CD14-positive monocyte (primary cell): ENCODE data around the gene PSMA7. TPM values are rescaled to one million over a fixed set of nuclear protein-coding genes. Genes with fewer than 3 reads are reported as not detected.
A peak's percentile ranks its signal among the peaks of the same experiment; 100 is the strongest.
"Not testable (repeated sequence)": the region's sequence is repeated elsewhere in the genome, so short reads cannot be mapped to it uniquely, and the experiment has no call there.

Experiments
- DNase-seq, 3 donors: peaks; one replicate each; pipeline ENCODE4 v3.0.0-alpha.2; 2011 to 2022
- H2AFZ ChIP-seq: 2 replicates; pipeline ENCODE4 v1.6.0; 2012; ENCODE audit warnings: mild to moderate bottlenecking, low read depth, low read length, inconsistent platforms; ENCODE audit not compliant: insufficient read depth, poor library complexity, severe bottlenecking
- H3K27ac ChIP-seq, 2 donors: 1 replicate in 1 of 2; 2 replicates in 1 of 2; pipeline ENCODE4 v1.5.1; 2012 to 2013; ENCODE audit warnings: low read length in 2 of 2, control low read depth in 1 of 2, inconsistent platforms in 1 of 2, low read depth in 1 of 2, mild to moderate bottlenecking in 1 of 2
- H3K27me3 ChIP-seq, 2 donors: one replicate each; pipeline versions ENCODE4 v1.6.0 to v1.6.1; 2011 to 2013; ENCODE audit warnings: low read length in 2 of 2; ENCODE audit not compliant: control insufficient read depth in 2 of 2, insufficient read depth in 2 of 2
- H3K36me3 ChIP-seq, 2 donors: replicated peaks in 1 of 2; 1 replicate in 1 of 2; 2 replicates in 1 of 2; pipeline versions ENCODE4 v1.5.1 to v1.6.1; 2012 to 2013; ENCODE audit warnings: low read length in 2 of 2, control low read depth in 1 of 2, inconsistent platforms in 1 of 2, mild to moderate bottlenecking in 1 of 2; ENCODE audit not compliant: insufficient read depth in 2 of 2, control insufficient read depth in 1 of 2
- H3K4me1 ChIP-seq, 2 donors: 1 replicate in 1 of 2; 2 replicates in 1 of 2; pipeline versions ENCODE4 v1.5.1 to v1.6.1; 2012 to 2013; ENCODE audit warnings: low read length in 2 of 2, control low read depth in 1 of 2, inconsistent platforms in 1 of 2, mild to moderate bottlenecking in 1 of 2, moderate library complexity in 1 of 2; ENCODE audit not compliant: insufficient read depth in 2 of 2, control insufficient read depth in 1 of 2
- H3K4me2 ChIP-seq: replicated peaks from 2 replicates; pipeline ENCODE3; 2012; ENCODE audit warnings: low read length, moderate library complexity, mild to moderate bottlenecking; ENCODE audit not compliant: poor library complexity, severe bottlenecking; ENCODE audit errors: extremely low read depth
- H3K4me3 ChIP-seq, 3 experiments: fragments of 200-600 bp in 1 of 3; sonication (generic) in 1 of 3; replicated peaks in 1 of 3; 1 replicate in 2 of 3; 2 replicates in 1 of 3; pipeline ENCODE4 v1.5.1; 2011 to 2013; ENCODE audit warnings: low read length in 3 of 3, mild to moderate bottlenecking in 3 of 3, control low read depth in 2 of 3, low read depth in 2 of 3, inconsistent platforms in 1 of 3, moderate library complexity in 1 of 3
- H3K79me2 ChIP-seq: 2 replicates; pipeline ENCODE4 v1.6.0; 2012; ENCODE audit warnings: mild to moderate bottlenecking, control low read depth, inconsistent platforms, low read length, moderate library complexity; ENCODE audit not compliant: insufficient read depth
- H3K9ac ChIP-seq: 2 replicates; pipeline ENCODE4 v1.6.0; 2017; ENCODE audit warnings: low read length, mild to moderate bottlenecking; ENCODE audit not compliant: insufficient read depth, poor library complexity, severe bottlenecking
- H3K9me3 ChIP-seq, 2 donors: replicated peaks in 1 of 2; 1 replicate in 1 of 2; 2 replicates in 1 of 2; pipeline versions ENCODE4 v1.5.1 to v1.6.1; 2012 to 2013; ENCODE audit warnings: low read length in 2 of 2, control low read depth in 1 of 2; ENCODE audit not compliant: control insufficient read depth in 1 of 2, insufficient read depth in 1 of 2
- H4K20me1 ChIP-seq: 2 replicates; pipeline ENCODE4 v1.6.0; 2012; ENCODE audit warnings: mild to moderate bottlenecking, low read length, control low read depth, moderate library complexity; ENCODE audit not compliant: insufficient read depth
- H3K27ac Mint-ChIP-seq, 7 donors: one replicate each; pipeline ENCODE4 v1.8.0; 2020; ENCODE audit warnings: mild to moderate bottlenecking in 7 of 7, mixed read lengths in 7 of 7, moderate library complexity in 6 of 7, inconsistent platforms in 2 of 7
- H3K27me3 Mint-ChIP-seq, 3 donors: one replicate each; pipeline ENCODE4 v1.8.0; 2021 to 2022; ENCODE audit warnings: low read depth in 3 of 3, mild to moderate bottlenecking in 3 of 3, mixed read lengths in 3 of 3, moderate library complexity in 3 of 3, inconsistent platforms in 1 of 3
- H3K36me3 Mint-ChIP-seq, 2 donors: one replicate each; pipeline ENCODE4 v1.8.0; 2020; ENCODE audit warnings: mixed read lengths in 2 of 2, inconsistent platforms in 1 of 2, mild to moderate bottlenecking in 1 of 2
- H3K4me1 Mint-ChIP-seq: one replicate; pipeline ENCODE4 v1.8.0; 2020; ENCODE audit warnings: mild to moderate bottlenecking, mixed read lengths
- H3K4me3 Mint-ChIP-seq, 2 donors: one replicate each; pipeline ENCODE4 v1.8.0; 2020; ENCODE audit warnings: mild to moderate bottlenecking in 2 of 2, mixed read lengths in 2 of 2, moderate library complexity in 1 of 2
- H3K9me3 Mint-ChIP-seq, 7 donors: one replicate each; pipeline ENCODE4 v1.8.0; 2020 to 2022; ENCODE audit warnings: mixed read lengths in 7 of 7, mild to moderate bottlenecking in 6 of 7, moderate library complexity in 6 of 7, inconsistent platforms in 2 of 7
- CTCF ChIP-seq: fragments of 200-600 bp; IDR thresholded peaks from one replicate; pipeline ENCODE4 v1.8.0; 2022; ENCODE audit warnings: antibody characterized with exemption, mild to moderate bottlenecking
- WGBS: methylation state at CpG from one replicate; pipeline ENCODE4 v1.1.5; 2013; ENCODE audit warnings: missing lambda C conversion rate; ENCODE audit not compliant: insufficient coverage; 5-methylcytosine and 5-hydroxymethylcytosine counted together
- intact Hi-C, 2 donors: fragments of 100-400 bp; cut with micrococcal nuclease; formaldehyde crosslinking; loops; one replicate each; pipeline versions ENCODE4 v1.15.0 to v1.15.1; 2023
- polyA plus RNA-seq, 3 donors: library from polyadenylated mRNA; depleted of rRNA in 1 of 3; unstranded in 2 of 3; stranded (reverse) in 1 of 3; fragments of 300-500 nt in 2 of 3; fragments of >200 nt in 1 of 3; fragmentation: Illumina TruSeq in 2 of 3; gene quantifications; 1 replicate in 2 of 3; 2 replicates in 1 of 3; pipeline ENCODE4 v1.2.3, GENCODE V29; 2012 to 2021

The PSMA7 gene
- polyA plus RNA-seq, 3 donors: 402 to 668 (median 527) TPM

GRCh38 chr20:62117362-62117646 lies 25.9 kb downstream of the PSMA7 start:
- no peak overlapping the region for H2AFZ ChIP-seq
- no peak overlapping the region for H3K4me3 ChIP-seq
- Mint-ChIP-seq H3K9me3 (peaks cover 17 to 45% (median 38%) of the 10 kb centered on the region in 7 donors), H3K27ac (no peak overlapping the region), H3K4me3 (no peak overlapping the region), H3K27me3 (peaks cover 17 to 43% (median 22%) of the 10 kb centered on the region in 3 donors), H3K36me3 (no peaks in the 10 kb centered on the region), H3K4me1 (peaks cover 5% of the 10 kb centered on the region)
- peaks cover 7 to 9% of the 10 kb centered on the region in 2 donors for H3K4me1 ChIP-seq
- no peak overlapping the region for H3K4me2 ChIP-seq
- H3K9me3 ChIP-seq: peaks cover 16 to 32% of the 10 kb centered on the region in 2 donors
- no peaks in the 10 kb centered on the region for H4K20me1 ChIP-seq
- intact Hi-C loops: no loop called here
- H3K79me2 ChIP-seq: no peaks in the 10 kb centered on the region
- no peaks in the 10 kb centered on the region for H3K36me3 ChIP-seq
- TF ChIP-seq CTCF: no peak
- H3K27me3 ChIP-seq: peaks cover 0 to 5% of the 10 kb centered on the region in 2 donors
- WGBS: 69% methylated on average over 5 of the region's 9 CpGs
- no peak for DNase-seq
- no peak overlapping the region for H3K9ac ChIP-seq
- no peak overlapping the region for H3K27ac ChIP-seq

DNA sequence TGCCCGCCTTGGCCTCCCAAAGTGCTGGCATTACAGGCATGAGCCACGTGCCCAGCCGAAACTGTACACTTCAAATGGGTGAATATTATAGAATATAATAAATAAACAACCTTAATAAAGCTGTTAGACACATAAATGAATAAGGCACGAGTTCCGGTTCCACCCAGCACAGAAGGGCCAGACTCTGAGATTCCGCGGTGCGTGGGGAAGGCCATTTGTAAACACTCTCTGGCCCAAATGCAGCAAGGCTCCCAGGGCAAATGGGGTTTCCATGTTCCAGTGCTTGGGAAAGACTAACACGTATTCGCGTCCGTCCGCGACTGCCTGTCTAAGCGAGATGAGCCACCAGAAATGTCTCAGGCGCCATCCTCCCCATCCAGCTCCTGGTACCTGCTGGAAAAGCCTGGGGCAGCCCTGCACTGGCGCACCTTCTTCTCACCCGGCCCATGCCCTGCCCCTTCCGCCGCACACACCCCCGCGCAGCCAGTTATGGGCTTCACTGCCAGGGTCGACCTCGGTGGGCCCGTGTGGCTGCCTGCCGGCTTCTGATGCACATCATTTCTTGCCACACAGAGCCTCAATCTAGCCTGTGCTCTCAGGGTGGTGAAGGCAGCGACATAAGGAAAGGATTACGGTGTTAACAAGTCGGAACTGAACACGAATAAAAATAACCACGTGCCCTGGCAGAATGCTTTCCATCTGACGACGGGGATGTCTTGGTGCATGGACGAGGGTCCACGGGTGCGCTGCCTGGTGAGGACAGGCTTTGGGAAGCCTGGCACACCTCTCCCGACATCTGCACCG lies 26.4 kb downstream of the PSMA7 start:
- intact Hi-C loops: no loop called here
- H3K4me3 Mint-ChIP-seq: no peak overlapping the region
- H3K9me3 Mint-ChIP-seq: peaks cover 20 to 50% (median 44%) of the 10 kb centered on the region in 7 donors
- no peaks in the 10 kb centered on the region for H3K36me3 Mint-ChIP-seq
- peaks cover 5% of the 10 kb centered on the region for H3K4me1 Mint-ChIP-seq
- Histone ChIP-seq H3K36me3 (no peaks in the 10 kb centered on the region), H3K4me1 (peaks cover 7 to 9% of the 10 kb centered on the region in 2 donors), H3K9me3 (peaks cover 21 to 37% of the 10 kb centered on the region in 2 donors), H4K20me1 (no peaks in the 10 kb centered on the region), H2AFZ (no peak overlapping the region), H3K27me3 (peaks cover 0 to 5% of the 10 kb centered on the region in 2 donors), H3K4me3 (no peak overlapping the region), H3K9ac (no peak overlapping the region), H3K79me2 (no peaks in the 10 kb centered on the region), H3K4me2 (no peak overlapping the region), H3K27ac (no peak overlapping the region)
- DNase-seq: no peak
- peak overlapping the region in 1 of 7 donors; percentile 24 for H3K27ac Mint-ChIP-seq
- WGBS: 92% methylated on average over 35 of the region's 38 CpGs
- TF ChIP-seq CTCF: no peak
- H3K27me3 Mint-ChIP-seq: peaks cover 17 to 43% (median 22%) of the 10 kb centered on the region in 3 donors

- H3K4me1 ChIP-seq, intact Hi-C loops, H3K27ac Mint-ChIP-seq, H3K36me3 ChIP-seq, H3K4me1 Mint-ChIP-seq, DNase-seq, H3K27ac ChIP-seq, H3K4me3 ChIP-seq, H3K79me2 ChIP-seq, H4K20me1 ChIP-seq, H3K27me3 ChIP-seq, H2AFZ ChIP-seq, H3K4me3 Mint-ChIP-seq, H3K4me2 ChIP-seq, H3K36me3 Mint-ChIP-seq, H3K9ac ChIP-seq: not testable (repeated sequence)
- peaks cover 26 to 46% of the 10 kb centered on the region in 2 donors for H3K9me3 ChIP-seq
- H3K9me3 Mint-ChIP-seq: peaks cover 25 to 57% (median 51%) of the 10 kb centered on the region in 7 donors
- WGBS: 100% methylated on average over 3 of the region's 7 CpGs
- H3K27me3 Mint-ChIP-seq: peaks cover 15 to 43% (median 23%) of the 10 kb centered on the region in 3 donors
Measured at GRCh38 chr20:62115800-62116407, 27.3 kb downstream of the PSMA7 start.
